ENCODE results near the gene SLC25A2.

GRCh38 chr5:141303756-141304155 is at the start of gene SLC25A2:
- no peak for TF ChIP-seq CTCF (IDR thresholded peaks at IDR 0.05)
- no peak for TF ChIP-seq POLR2A (IDR thresholded peaks at IDR 0.05)
- TF ChIP-seq POLR2AphosphoS5 (IDR thresholded peaks at IDR 0.05) = no peak
- no peak for TF ChIP-seq EP300 (IDR thresholded peaks at IDR 0.05)
